Measurements from ENCODE around the gene PUS1.

GRCh38 chr12:131929581-131930456, 743 bp downstream of the PUS1 start:
- no peak for TF ChIP-seq CTCF (IDR thresholded peaks at IDR 0.05 in 2 of 3, conservative IDR thresholded peaks at IDR 0.05 in 1 of 3; ENCODE audit: borderline replicate concordance in 1 of 3, insufficient read depth in 1 of 3, low read depth in 2 of 3, low read length in 2 of 3)
- TF ChIP-seq ZNF274 (IDR thresholded peaks at IDR 0.05; ENCODE audit: low read depth, low read length), result no peak
- TF ChIP-seq POLR2AphosphoS5 (IDR thresholded peaks at IDR 0.05; ENCODE audit: low read depth, low read length), result no peak
- TF ChIP-seq POLR2A (IDR thresholded peaks at IDR 0.05; ENCODE audit: borderline replicate concordance, extremely low read depth, insufficient read depth, insufficient read length), result no peak

All from HCT116 (cell line).